ENCODE results near the gene MRPL20. TPM values are rescaled to one million over a fixed set of nuclear protein-coding genes. Genes with fewer than 3 reads are reported as not detected.

Gene MRPL20
- polyA plus RNA-seq, 1 donor from 2014 or later, result 204 TPM

- Histone ChIP-seq H3K9me2 (ENCODE audit: insufficient read depth, low read length) (no peaks in the 10 kb centered on the region), H2AFZ (ENCODE audit: low read depth, low read length) (no peak overlapping the region), H3K27ac (ENCODE audit: low read length) (no peak overlapping the region), H3K4me2 (ENCODE audit: low read length) (no peak overlapping the region), H3K79me2 (replicated peaks; ENCODE audit: insufficient read depth, low read length) (no peaks in the 10 kb centered on the region), H3F3A (ENCODE audit: insufficient read depth, low read length, poor library complexity, severe bottlenecking) (no peaks in the 10 kb centered on the region), H3K36me3 (ENCODE audit: insufficient read depth, low read length) (no peaks in the 10 kb centered on the region), H3K9me3 (ENCODE audit: low read length) (no peaks in the 10 kb centered on the region), H3K9ac (ENCODE audit: low read length) (no peak overlapping the region), H3K4me3 (ENCODE audit: low read length) (no peak overlapping the region), H4K20me1 (ENCODE audit: insufficient read depth) (no peaks in the 10 kb centered on the region), H3K27me3 (ENCODE audit: insufficient read depth, low read depth, low read length) (peaks cover 7% of the 10 kb centered on the region)
- TF ChIP-seq, protein P1, sequence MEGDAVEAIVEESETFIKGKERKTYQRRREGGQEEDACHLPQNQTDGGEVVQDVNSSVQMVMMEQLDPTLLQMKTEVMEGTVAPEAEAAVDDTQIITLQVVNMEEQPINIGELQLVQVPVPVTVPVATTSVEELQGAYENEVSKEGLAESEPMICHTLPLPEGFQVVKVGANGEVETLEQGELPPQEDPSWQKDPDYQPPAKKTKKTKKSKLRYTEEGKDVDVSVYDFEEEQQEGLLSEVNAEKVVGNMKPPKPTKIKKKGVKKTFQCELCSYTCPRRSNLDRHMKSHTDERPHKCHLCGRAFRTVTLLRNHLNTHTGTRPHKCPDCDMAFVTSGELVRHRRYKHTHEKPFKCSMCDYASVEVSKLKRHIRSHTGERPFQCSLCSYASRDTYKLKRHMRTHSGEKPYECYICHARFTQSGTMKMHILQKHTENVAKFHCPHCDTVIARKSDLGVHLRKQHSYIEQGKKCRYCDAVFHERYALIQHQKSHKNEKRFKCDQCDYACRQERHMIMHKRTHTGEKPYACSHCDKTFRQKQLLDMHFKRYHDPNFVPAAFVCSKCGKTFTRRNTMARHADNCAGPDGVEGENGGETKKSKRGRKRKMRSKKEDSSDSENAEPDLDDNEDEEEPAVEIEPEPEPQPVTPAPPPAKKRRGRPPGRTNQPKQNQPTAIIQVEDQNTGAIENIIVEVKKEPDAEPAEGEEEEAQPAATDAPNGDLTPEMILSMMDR (IDR thresholded peaks at IDR 0.05; ENCODE audit: poor library complexity, severe bottlenecking), result no peak
- TF ChIP-seq SMC3 (conservative IDR thresholded peaks at IDR 0.05; ENCODE audit: poor library complexity) (no peak), REST (IDR thresholded peaks at IDR 0.05; ENCODE audit: borderline replicate concordance) (no peak), TAF1 (IDR thresholded peaks at IDR 0.05; ENCODE audit: low read depth) (no peak), EP300 (conservative IDR thresholded peaks at IDR 0.05; ENCODE audit: poor library complexity, severe bottlenecking) (no peak), MXI1 (conservative IDR thresholded peaks at IDR 0.05; ENCODE audit: poor library complexity, severe bottlenecking) (no peak), EZH2 (IDR thresholded peaks at IDR 0.05; ENCODE audit: borderline replicate concordance, insufficient read depth, low read length, poor library complexity, severe bottlenecking) (no peak), POLR2AphosphoS5 (IDR thresholded peaks at IDR 0.05) (no peak), RAD21 (conservative IDR thresholded peaks at IDR 0.05) (no peak)
These were observed 24.1 kb upstream of the MRPL20 start for GRCh38 chr1:1430992-1431844.

DNA sequence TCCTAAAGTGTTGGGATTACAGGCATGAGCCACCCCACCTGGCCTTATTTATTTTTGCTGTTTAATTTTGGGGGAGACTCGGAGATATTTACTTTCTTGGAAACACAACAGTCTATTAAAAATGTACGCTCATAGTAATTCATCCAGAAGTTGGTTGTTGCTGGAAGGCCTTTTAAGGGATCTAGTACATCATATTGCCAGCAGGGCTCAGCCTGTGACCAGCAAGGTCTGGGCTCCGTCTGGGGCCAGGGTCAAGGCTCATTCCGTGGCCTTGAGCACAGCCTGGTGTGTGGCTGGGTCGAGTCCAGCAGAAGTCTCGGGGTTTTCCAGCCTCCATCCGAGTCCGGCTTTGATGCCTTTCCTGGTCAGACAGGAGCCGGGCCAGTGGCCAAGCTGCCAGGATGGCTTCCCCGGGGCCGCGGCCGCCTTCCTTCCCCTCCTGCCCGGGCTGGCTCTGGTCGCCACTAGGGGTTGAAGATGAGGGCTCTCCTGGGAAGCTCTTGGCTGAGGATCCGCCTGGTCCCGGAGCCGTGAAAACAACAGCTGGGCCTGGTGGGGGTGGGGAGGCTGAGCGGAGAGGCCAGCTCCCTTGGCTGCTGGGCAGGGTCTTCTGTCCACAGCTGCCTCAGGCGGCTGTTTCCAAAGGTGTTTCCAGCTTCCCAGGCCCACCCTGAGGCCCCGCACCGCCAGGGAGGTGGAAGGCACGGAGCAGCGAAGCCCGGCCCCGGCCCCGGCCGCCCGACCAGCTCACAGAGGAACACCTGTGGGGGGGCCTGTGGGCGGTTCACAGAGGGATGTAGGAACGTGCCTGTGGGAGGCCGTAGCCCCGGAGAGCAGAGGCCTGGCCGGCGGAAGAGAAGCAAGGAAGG is 23.3 kb upstream of the MRPL20 start:
- Histone ChIP-seq H3K9ac (ENCODE audit: low read length) (no peak overlapping the region), H3K27ac (ENCODE audit: low read length) (no peak overlapping the region), H3K9me3 (ENCODE audit: low read length) (no peaks in the 10 kb centered on the region), H4K20me1 (ENCODE audit: insufficient read depth) (no peaks in the 10 kb centered on the region), H3K4me2 (ENCODE audit: low read length) (no peak overlapping the region), H2AFZ (ENCODE audit: low read depth, low read length) (no peak overlapping the region), H3K4me3 (ENCODE audit: low read length) (no peak overlapping the region), H3F3A (ENCODE audit: insufficient read depth, low read length, poor library complexity, severe bottlenecking) (no peaks in the 10 kb centered on the region), H3K9me2 (ENCODE audit: insufficient read depth, low read length) (no peaks in the 10 kb centered on the region), H3K27me3 (ENCODE audit: insufficient read depth, low read depth, low read length) (peaks cover 4% of the 10 kb centered on the region), H3K36me3 (ENCODE audit: insufficient read depth, low read length) (no peaks in the 10 kb centered on the region), H3K79me2 (replicated peaks; ENCODE audit: insufficient read depth, low read length) (no peaks in the 10 kb centered on the region)
- TF ChIP-seq, protein P1 (IDR thresholded peaks at IDR 0.05; ENCODE audit: poor library complexity, severe bottlenecking), result no peak
- TF ChIP-seq MXI1 (conservative IDR thresholded peaks at IDR 0.05; ENCODE audit: poor library complexity, severe bottlenecking), result no peak

Data from neural cell (in vitro differentiated cells).